GM19099 (cell line): ENCODE results near the gene SCN1B.

ENCODE experiments used
- POLR2A ChIP-seq: IDR thresholded peaks from 3 replicates; pipeline ENCODE4 v1.6.1; 2011; ENCODE audit warnings: low read depth; ENCODE audit not compliant: insufficient read length; ENCODE audit errors: extremely low read depth

The SCN1B gene

DNA sequence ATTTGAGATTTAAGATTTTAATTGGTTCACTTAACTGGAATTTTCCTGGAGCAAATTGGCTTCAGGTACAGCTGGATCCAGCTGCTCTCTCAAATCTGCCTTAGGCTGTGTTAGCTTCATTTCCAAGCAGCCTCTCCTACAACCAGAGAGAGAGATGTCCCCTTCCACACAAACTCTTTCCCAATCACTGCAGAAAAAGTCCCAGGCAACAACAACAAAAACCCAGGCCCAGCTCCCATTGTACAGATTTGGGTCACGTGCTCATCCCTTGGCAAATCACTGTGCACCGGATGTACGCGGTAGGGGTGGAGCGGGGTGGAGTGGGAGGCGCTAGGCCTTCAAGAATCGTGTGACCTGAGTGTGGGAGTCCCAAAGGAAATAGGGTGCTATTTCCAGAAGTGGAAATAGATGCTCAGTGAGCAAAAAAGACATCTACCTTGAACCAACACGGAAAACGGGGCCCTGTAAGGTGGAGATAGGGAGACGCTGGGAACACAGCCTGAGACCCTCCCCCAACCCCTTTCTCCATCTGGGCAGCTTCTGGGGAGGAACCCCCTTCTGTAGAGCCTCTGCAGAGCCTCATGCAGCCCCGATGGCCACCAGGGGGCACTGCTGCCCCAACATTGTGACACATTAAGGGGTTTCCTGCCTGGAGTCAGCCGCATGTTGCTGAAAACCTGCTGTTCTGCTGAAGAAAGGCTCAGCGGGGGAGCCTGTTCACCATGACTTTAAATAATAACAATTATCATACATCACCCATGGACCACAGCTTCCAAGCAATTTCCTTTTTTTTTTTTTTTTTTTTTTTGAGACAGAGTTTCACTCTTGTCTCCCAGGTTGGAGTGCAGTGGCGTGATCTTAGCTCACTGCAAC is 36.7 kb downstream of the SCN1B start:
- no peak for TF ChIP-seq POLR2A

DNA sequence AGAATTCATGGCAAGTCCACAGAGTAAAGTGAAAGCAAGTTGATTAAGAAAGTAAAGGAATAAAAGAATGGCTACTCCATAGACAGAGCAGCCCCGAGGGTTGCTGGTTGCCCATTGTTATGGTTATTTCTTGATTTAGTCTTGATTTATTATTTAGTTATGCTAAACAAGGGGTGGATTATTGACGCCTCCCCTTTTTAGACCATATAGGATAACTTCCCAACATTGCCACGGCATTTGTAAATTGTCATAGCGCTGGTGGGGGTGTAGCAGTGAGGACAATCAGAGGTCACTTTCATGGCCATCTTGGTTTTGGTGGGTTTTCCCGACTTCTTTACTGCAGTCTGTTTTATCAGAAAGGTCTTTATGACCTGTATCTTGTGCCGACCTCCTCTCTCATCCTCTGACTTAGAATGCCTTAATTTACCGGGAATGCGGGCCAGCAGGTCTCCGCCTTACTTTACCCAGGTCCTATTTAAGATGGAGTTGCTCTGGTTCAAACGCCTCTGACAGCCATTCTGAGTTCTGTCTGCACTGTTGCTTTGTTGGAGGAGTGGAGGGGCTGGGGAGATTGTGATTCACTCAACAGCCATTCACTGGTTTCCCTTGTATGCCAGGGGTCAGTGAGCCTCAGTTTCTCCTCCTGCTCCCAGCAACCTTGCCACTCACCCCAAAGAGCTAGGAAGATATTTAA is 38.8 kb downstream of the SCN1B start:
- no peak for TF ChIP-seq POLR2A

DNA sequence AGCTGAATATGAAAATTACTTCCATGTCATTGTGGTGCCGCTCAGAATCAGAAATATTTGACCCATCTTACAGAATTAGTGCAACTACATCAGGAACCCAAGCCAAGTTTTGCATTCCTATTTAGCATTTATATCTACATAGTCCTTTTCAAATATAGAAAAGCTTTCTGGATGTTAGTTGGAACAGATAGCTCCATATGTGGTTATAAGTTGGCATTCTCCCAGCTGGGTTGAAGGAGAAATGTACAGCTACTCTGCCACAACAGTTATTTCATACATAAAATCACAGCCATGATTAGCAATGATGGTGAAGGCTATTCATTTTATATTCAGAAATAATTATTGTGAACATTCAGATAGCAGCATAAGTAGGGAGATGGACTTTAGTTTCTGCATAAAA is 39.4 kb downstream of the SCN1B start:
- TF ChIP-seq POLR2A = no peak

DNA sequence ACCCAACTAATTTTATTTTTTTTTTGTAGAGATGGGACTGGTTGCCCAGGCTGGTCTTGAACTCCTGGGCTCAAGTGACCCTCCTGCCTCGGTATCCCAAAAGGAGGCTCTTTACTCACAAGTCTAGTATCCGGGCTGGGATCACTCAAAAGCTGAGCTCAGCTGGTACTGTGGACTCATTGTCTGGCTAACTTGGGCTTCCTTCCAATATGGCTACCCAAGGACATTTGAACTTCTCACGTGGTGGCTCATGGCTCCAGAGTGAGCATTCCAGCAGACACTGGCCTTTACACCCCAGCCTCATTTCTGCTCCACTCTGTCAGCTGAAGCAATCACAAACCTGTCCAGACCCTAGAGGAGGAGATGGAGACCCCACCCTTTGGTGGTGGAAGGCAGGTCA is 40.2 kb downstream of the SCN1B start:
- TF ChIP-seq POLR2A = no peak

DNA sequence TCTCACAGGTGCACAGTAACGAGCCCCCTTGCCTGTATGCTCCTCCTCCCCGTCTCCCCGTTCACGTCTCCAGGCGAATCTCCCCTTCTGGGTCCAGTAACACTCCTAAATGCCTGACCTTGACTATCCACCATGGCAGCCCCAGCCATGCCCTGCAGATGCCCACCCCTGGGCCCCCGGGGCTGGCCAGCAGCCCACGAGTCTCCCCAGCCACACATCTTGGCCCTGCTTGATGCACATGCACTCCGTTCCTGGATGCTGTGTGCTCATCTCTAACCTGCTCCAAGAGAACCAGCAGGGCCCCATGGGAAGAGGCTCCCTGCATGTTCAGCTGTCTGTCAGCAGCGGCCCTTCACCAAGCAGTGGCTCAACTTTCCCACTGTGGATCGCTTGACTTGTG is 43.2 kb downstream of the SCN1B start:
- TF ChIP-seq POLR2A = no peak

DNA sequence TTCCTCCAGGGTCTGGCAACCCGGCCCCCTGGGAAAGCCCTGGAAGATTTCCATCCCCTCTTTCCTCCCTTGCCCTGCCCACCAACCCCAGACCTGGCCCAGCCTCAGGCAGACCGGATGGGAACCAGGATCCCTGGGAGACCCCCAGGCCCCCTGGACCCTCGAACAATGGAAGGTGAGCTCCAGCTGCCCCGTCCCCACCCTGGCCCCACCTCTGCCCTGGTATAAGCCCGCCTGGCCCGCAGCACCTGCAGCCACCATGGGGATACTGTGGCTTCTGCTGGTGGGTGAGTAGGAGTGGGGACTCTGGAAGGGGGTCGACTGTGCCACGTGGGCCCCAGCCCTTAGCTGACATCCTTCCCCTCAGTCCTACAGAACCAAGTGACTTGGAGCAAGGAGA is 43.7 kb downstream of the SCN1B start:
- no peak for TF ChIP-seq POLR2A

DNA sequence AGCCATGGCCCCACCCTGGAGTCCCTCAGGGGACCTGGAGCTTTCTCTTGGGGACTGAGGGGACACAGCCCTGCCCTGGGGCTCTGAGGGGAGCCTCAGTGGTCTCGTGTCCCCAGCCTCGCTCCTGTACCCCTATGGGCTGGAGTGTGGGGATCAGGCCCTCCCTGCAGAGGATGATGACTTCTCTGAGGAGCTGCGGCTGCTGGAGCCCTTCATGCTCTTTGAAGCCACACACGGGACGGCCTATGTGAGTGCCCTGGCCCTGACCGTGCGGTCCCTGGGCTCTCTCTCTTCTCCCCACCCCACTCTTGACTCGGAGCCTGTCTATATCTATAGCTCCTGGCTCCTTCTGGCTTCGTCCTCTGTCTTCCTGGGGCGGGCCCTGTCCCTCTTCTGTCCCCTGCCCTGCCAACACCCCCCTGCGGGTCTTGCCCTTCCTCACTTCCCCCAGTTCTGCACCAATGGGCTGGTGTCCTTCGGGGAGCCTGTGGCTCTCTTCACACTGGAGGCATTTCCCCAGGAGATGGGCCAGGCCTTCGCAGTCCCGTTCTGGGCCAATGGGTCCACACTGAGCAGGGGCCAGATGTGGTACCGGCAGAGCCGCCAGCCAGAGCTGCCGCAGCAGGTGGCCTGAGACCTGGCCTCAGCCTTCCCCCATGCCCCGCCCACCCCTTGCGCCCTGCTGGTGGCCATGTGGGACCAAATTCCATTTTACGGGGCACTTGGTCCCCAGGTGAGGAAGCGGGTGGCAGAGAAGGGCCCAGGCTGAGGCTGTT is 44.3 kb downstream of the SCN1B start:
- no peak for TF ChIP-seq POLR2A

DNA sequence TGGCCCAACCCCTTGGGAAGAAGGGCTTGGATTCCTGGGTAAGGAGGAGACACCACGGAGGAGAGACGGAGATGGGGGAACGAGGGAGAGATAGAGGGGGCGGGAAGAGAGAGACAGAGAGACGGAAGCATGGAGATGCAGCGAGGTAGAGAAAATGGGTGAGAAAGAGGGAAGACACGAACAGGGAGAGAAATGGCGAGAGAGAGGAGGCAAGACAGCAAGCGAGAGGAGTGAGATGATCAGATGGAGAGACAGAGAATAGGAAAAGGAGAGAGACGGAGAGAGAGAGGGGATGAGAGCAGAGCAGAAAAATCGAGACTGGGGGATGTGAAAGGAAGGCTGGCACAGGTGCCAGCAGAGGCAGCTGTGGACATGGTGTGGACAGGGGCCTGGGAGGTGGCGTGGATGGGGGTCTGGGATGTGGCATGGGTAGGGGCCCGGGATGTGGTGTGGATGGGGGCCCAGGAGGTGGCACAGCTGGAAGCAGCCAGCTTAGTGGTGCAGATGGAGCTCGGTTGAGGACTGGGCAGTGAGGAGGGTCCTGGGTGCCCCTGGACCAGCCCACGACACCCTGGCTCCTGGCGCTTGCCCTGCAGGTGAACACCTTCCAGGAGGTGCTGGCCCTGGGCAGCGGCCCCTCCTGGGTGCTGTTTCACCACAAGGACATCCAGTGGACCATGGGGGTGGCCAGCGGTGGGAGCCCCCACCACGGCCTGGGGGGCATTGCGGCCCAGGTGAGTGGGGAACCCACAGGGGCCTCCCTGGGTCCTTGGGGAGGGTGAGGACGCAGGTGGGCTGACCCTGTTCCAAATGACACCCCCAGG is 45.1 kb downstream of the SCN1B start:
- no peak for TF ChIP-seq POLR2A

DNA sequence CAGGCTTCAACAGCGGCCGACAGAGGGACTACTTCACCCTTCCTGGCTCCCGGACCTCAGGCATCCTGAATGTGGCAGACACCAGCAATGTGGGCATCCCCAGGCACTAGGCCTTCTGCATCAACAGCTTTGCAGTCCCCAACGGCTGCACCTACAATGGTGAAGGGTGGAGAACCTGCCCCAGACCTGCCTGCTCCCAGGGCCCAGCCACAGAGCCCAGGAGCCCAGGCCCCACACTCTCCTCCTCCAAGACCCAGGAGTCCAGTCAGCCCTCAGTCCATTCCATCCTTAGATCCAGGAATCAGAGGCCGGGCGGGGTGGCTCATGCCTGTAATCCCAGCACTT is 45.7 kb downstream of the SCN1B start:
- no peak for TF ChIP-seq POLR2A

DNA sequence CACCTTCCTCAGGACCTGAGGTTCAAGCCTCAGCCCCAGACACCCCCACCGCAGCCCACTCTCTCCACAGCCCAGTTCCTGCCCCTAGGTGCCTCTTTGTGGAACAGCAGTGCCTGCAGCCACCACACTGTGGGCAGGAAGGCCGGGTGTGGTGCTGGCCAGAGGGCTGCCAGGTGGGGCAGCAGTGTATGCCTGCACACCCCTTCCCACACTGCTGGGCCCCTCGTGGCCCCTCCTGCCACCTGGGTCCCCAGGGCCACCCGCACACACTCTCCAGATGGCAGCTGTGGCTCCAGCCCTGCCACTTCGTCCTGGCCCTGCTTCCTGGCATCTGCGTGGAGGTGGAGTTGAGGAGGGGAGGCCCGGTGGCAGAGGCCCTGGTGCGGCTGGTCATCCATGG is 46.4 kb downstream of the SCN1B start:
- no peak for TF ChIP-seq POLR2A

DNA sequence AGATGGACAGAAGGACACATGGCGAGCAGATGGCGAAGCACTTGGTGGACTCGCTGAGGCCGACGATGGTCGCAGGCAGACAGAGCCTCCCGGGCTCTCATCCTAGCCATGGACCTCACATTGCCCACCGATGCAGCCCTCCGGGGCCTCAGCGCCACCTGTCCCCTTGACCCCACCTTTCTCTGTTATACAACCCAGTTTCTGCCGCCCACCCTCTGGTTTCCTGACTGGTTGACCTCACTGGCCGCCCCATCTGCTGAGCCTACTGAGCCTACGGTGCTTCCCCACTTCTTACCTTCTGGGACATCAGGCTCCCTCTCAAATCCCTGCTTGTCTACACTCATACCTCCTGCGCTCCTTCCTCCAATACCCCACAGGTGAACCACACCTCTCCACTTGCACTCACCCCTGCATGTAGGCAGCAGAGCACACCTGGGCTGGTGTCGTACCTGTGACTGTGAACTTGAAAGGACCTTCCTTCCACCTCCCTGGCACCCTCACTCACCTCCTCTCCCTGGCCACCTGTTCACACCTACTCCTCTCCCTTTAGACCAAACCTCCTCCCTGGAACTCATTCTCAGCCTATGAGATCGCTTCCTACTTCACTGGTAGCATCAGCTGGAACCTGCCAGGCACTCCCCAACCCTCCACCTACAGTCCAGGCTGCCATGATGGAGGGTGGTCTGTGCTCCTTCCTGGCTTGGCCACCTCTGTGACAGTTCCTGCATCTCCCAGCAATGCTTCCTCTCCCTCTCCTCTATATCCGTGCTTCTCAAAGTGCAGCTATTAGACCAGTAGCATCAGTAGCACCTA is 47.3 kb downstream of the SCN1B start:
- no peak for TF ChIP-seq POLR2A

DNA sequence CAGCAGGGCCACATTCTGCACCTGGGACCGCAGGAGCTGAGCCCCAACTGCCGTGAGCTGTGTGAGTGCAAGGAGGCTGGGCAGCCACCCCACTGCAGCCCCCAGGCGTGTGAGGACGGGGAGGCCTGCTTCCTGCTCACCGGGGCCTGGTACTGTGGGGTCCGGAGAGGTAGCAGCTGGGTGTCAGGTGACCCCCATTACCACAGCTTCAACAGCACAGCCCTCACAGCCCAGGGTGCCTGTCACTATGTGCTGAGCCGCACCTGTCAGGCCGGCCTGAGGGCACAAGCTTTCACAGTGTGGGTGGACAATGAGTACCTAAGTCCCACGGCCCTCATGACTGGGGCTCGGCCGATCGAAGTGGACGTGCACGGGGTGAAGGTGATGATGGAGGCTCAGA is 49.6 kb downstream of the SCN1B start:
- TF ChIP-seq POLR2A = no peak

DNA sequence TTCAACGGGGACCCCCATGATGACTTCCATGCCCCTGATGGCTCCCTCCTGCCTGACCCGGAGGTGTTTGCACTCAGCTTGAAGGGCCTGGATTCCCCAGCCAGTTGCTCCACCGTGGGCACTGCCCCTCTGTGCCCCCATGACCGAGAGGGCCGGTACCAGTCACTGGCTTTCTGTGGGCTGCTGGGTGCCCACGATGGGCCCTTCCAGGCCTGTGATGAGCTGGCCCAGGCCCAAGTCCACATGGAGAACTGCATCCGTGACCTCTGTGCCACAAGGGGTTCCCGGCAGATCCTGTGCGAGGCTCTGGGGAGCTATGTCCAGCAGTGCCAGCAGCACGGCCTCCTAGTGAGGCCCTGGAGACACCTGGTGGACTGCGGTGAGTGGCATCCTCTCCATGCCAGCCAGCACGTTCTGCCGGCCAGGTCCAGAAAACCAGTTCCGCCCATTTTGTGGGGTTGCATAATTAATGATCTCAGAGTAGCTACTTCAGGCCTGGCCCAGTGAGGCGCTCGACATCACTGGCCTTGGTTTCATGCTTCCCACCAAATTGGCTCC is 50.4 kb downstream of the SCN1B start:
- TF ChIP-seq POLR2A = no peak

DNA sequence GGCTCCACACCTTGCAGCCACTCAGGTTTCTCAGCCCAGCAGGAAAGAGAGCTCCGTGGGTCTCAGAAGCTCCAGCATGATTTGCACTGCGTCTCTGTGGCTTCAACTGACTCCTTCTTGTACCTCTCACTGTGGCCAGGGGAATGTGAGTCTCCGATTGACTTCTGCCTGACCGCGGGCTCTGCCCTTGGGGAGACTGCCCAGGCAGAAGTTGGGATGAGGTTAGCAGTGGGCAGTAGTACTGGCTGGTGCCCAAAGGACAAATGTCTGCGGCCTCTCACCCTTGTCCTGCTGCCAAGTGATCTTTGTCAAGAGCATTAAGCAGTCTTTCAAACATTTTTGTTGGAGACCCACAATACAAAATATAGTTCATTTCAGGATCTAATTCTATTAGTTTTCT is 50.9 kb downstream of the SCN1B start:
- TF ChIP-seq POLR2A = no peak
